ENCODE results near the gene CHD9.
"Not testable (repeated sequence)": the region's sequence is repeated elsewhere in the genome, so short reads cannot be mapped to it uniquely, and the experiment has no call there.

The CHD9 gene

GRCh38 chr16:53207810-53208752 is 153.3 kb downstream of the CHD9 start:
- no peak for DNase-seq (ENCODE audit: low read depth)

GRCh38 chr16:53209429-53209828 is 154.6 kb downstream of the CHD9 start:
- no peak for DNase-seq (ENCODE audit: low read depth)

GRCh38 chr16:53209877-53210276 is 155.1 kb downstream of the CHD9 start:
- no peak for DNase-seq (ENCODE audit: low read depth)

GRCh38 chr16:53211253-53211652 is 156.5 kb downstream of the CHD9 start:
- DNase-seq (ENCODE audit: low read depth), result no peak

- DNase-seq (ENCODE audit: low read depth), result no peak
These were observed 158.1 kb downstream of the CHD9 start for GRCh38 chr16:53212893-53213223.

GRCh38 chr16:53213542-53213941 is 158.8 kb downstream of the CHD9 start:
- DNase-seq (ENCODE audit: low read depth), result no peak

- DNase-seq (ENCODE audit: low read depth), result no peak
These were observed 162.0 kb downstream of the CHD9 start for GRCh38 chr16:53216798-53217197.

GRCh38 chr16:53219371-53219770 is 164.6 kb downstream of the CHD9 start:
- no peak for DNase-seq (ENCODE audit: low read depth)

- no peak for DNase-seq (ENCODE audit: low read depth)
These were observed 165.1 kb downstream of the CHD9 start for GRCh38 chr16:53219795-53220454.

GRCh38 chr16:53220585-53220984 is 165.8 kb downstream of the CHD9 start:
- DNase-seq (ENCODE audit: low read depth), result no peak

GRCh38 chr16:53224951-53225533 is 170.3 kb downstream of the CHD9 start:
- no peak for DNase-seq (ENCODE audit: low read depth)

GRCh38 chr16:53232826-53233529 is 178.2 kb downstream of the CHD9 start:
- no peak for DNase-seq (ENCODE audit: low read depth)

- DNase-seq (ENCODE audit: low read depth), result no peak
These were observed 180.0 kb downstream of the CHD9 start for GRCh38 chr16:53234836-53235235.

GRCh38 chr16:53235851-53236250 is 181.1 kb downstream of the CHD9 start:
- no peak for DNase-seq (ENCODE audit: low read depth)

GRCh38 chr16:53249331-53249730 is 194.5 kb downstream of the CHD9 start:
- no peak for DNase-seq (ENCODE audit: low read depth)

- no peak for DNase-seq (ENCODE audit: low read depth)
These were observed 202.2 kb downstream of the CHD9 start for GRCh38 chr16:53257001-53257400.

- DNase-seq (ENCODE audit: low read depth), result no peak
These were observed 204.0 kb downstream of the CHD9 start for GRCh38 chr16:53258809-53259208.

- DNase-seq (ENCODE audit: low read depth), result no peak
These were observed 206.5 kb downstream of the CHD9 start for GRCh38 chr16:53261276-53261675.

GRCh38 chr16:53262645-53263044 is 207.9 kb downstream of the CHD9 start:
- DNase-seq (ENCODE audit: low read depth), result no peak

GRCh38 chr16:53266156-53266555 is 211.4 kb downstream of the CHD9 start:
- no peak for DNase-seq (ENCODE audit: low read depth)

- DNase-seq (ENCODE audit: low read depth), result not testable (repeated sequence)
These were observed 223.7 kb downstream of the CHD9 start for GRCh38 chr16:53278498-53278897.

- DNase-seq (ENCODE audit: low read depth), result no peak
These were observed 226.5 kb downstream of the CHD9 start for GRCh38 chr16:53281280-53281679.

All from activated gamma-delta T cell treated with anti-CD3 and anti-CD28 coated beads, Interleukin-2, amount 50 U/mL, for 16 hours (primary cell).